ENCODE measurements around the gene MAVS. TPM values are rescaled to one million over a fixed set of nuclear protein-coding genes. Genes with fewer than 3 reads are reported as not detected.

Gene MAVS
- total and polyA plus RNA-seq, 2 donors (not counting 3 experiments of a cell fraction or from before 2014, with no cell fraction given) = 18.8 to 40.7 TPM

- no peaks in the 10 kb centered on the region for H3K27me3 ChIP-seq (ENCODE audit: control insufficient read depth in 2 of 2, insufficient read depth in 2 of 2, low read length in 2 of 2)
- H3K9me1 ChIP-seq (replicated peaks; ENCODE audit: control insufficient read depth, extremely low read depth, insufficient read depth, low read length) = no peaks in the 10 kb centered on the region
- BruUV-seq (replicated peaks) = TSS peak; percentile 35
- FAIRE-seq (no peak), DNase-seq (ENCODE audit: low read depth, low spot score) (no peak)
- no peaks in the 10 kb centered on the region for H3K9me3 ChIP-seq (replicated peaks; ENCODE audit: control insufficient read depth, insufficient read depth, low read length)
- peak overlapping the region; percentile 58 for H3K9ac ChIP-seq (replicated peaks; ENCODE audit: extremely low read depth, insufficient read depth, low read length)
- H3K4me1 ChIP-seq (ENCODE audit: control insufficient read depth, extremely low read depth, insufficient read depth, low read length) = peaks cover 20% of the 10 kb centered on the region
- dilution Hi-C loops (cut with MboI; ENCODE audit: extremely low pct_ligation_motif_present, low sequenced_read_pairs) = no loop called here
- H3K4me2 ChIP-seq (ENCODE audit: insufficient read depth, low read length) = peak overlapping the region; percentile 68
- H3K4me3 ChIP-seq (replicated peaks in 1 of 3; ENCODE audit: insufficient read depth in 1 of 3, low read depth in 1 of 3, low read length in 3 of 3) = peak overlapping the region; percentile 66 to 90 (median 69)
- peaks cover 0 to 12% of the 10 kb centered on the region in 2 experiments for H3K36me3 ChIP-seq (ENCODE audit: control insufficient read depth in 2 of 2, extremely low read depth in 1 of 2, insufficient read depth in 2 of 2, low read length in 2 of 2)
- intact Hi-C loops (cut with micrococcal nuclease) = no loop called here
- no peaks in the 10 kb centered on the region for H4K20me1 ChIP-seq (replicated peaks; ENCODE audit: control insufficient read depth, extremely low read depth, insufficient read depth, low read length)
- POLR2A ChIA-PET = no interaction called here
- TF ChIP-seq EZH2 (IDR thresholded peaks at IDR 0.05; ENCODE audit: borderline replicate concordance, low read depth, low read length, severe bottlenecking) (no peak), MAX (IDR thresholded peaks at IDR 0.05; ENCODE audit: insufficient read depth, insufficient read length) (no peak), GATA2 (IDR thresholded peaks at IDR 0.05; ENCODE audit: insufficient read depth, insufficient read length, low read depth, low read length) (no peak), CTCF (IDR thresholded peaks at IDR 0.05; ENCODE audit: extremely low read depth in 1 of 2, insufficient read depth in 1 of 2, low read depth in 1 of 2, low read length in 2 of 2) (no peak), JUN (IDR thresholded peaks at IDR 0.05; ENCODE audit: borderline replicate concordance, insufficient read depth, insufficient read length, low read depth) (no peak), POLR2AphosphoS5 (IDR thresholded peaks at IDR 0.05; ENCODE audit: insufficient read depth, low read depth, low read length) (no peak), FOS (IDR thresholded peaks at IDR 0.05; ENCODE audit: borderline replicate concordance, insufficient read depth, low read length) (no peak), POLR2A (IDR thresholded peaks at IDR 0.05; ENCODE audit: low read depth, low read length) (no peak), MYC (IDR thresholded peaks at IDR 0.05; ENCODE audit: low read depth, low read length) (no peak)
- peaks cover 25% of the 10 kb centered on the region for H3K79me2 ChIP-seq (ENCODE audit: control insufficient read depth, insufficient read depth, low read length)
- H2AFZ ChIP-seq (ENCODE audit: low read depth, low read length) = no peak overlapping the region
- H3K27ac ChIP-seq (ENCODE audit: insufficient read depth, low read depth, low read length) = no peak overlapping the region
- CTCF ChIA-PET = no interaction called here
Observed at GRCh38 chr20:3797226-3797545, 49.4 kb upstream of the MAVS start.
